Heart right ventricle (tissue), 16 donors: ENCODE measurements around the gene ANKFN1. TPM values are rescaled to one million over a fixed set of nuclear protein-coding genes. Genes with fewer than 3 reads are reported as not detected.

Experiments used
- ATAC-seq, 8 donors: fragments of 200-7000 bp; cut with Tn5 transposase; one replicate each; pipeline ENCODE4 v1.9.1; 2020; ENCODE audit warnings: mild to moderate bottlenecking in 8 of 8, moderate library complexity in 8 of 8, moderate number of reproducible peaks in 1 of 8
- DNase-seq, 2 donors: peaks; one replicate each; pipeline ENCODE4 v3.0.0-alpha.2; 2020
- H3K27ac ChIP-seq, 10 donors: fragments of 200-600 bp; sonication (generic) in 2 of 10; one replicate each; pipeline versions ENCODE4 v1.5.0 to v1.8.0; 2020 to 2022; ENCODE audit warnings: mild to moderate bottlenecking in 3 of 10
- H3K27me3 ChIP-seq, 7 donors: fragments of 200-600 bp; one replicate each; pipeline ENCODE4 v1.8.0; 2021 to 2022; ENCODE audit warnings: mild to moderate bottlenecking in 2 of 7
- H3K36me3 ChIP-seq, 9 donors: fragments of 200-600 bp; sonication (generic) in 1 of 9; one replicate each; pipeline versions ENCODE4 v1.5.0 to v1.8.0; 2020 to 2022; ENCODE audit warnings: mild to moderate bottlenecking in 2 of 9
- H3K4me1 ChIP-seq, 9 donors: fragments of 200-600 bp; sonication (generic) in 1 of 9; one replicate each; pipeline versions ENCODE4 v1.5.0 to v1.8.0; 2020 to 2022; ENCODE audit warnings: mild to moderate bottlenecking in 4 of 9
- H3K4me3 ChIP-seq, 10 donors: fragments of 200-600 bp; sonication (generic) in 2 of 10; one replicate each; pipeline versions ENCODE4 v1.5.0 to v1.8.0; 2020 to 2022; ENCODE audit warnings: mild to moderate bottlenecking in 7 of 10, moderate library complexity in 2 of 10
- H3K9me3 ChIP-seq, 11 donors: fragments of 200-600 bp in 10 of 11; sonication (generic) in 2 of 11; one replicate each; pipeline versions ENCODE4 v1.5.0 to v1.8.0; 2013 to 2022; ENCODE audit warnings: mild to moderate bottlenecking in 2 of 11, control low read depth in 1 of 11, moderate library complexity in 1 of 11
- CTCF ChIP-seq, 9 donors: fragments of 200-600 bp; sonication (generic) in 2 of 9; IDR thresholded peaks; one replicate each; pipeline versions ENCODE4 v1.5.0 to v1.8.0; 2021 to 2022; ENCODE audit warnings: antibody characterized with exemption in 9 of 9, mild to moderate bottlenecking in 5 of 9, moderate library complexity in 1 of 9
- WGBS, 2 donors: extraction: QIAGEN DNeasy Blood & Tissue Kit; methylation state at CpG; one replicate each; pipeline ENCODE4 v1.1.7; 2013; ENCODE audit warnings: inconsistent platforms in 1 of 2; 5-methylcytosine and 5-hydroxymethylcytosine counted together
- intact Hi-C, 10 donors: fragments of 100-400 bp; cut with DNase I; formaldehyde crosslinking; loops; one replicate each; pipeline versions ENCODE4 v1.11.1 to v1.14.2; 2022
- polyA plus RNA-seq, 2 donors: library from polyadenylated mRNA; stranded (reverse); fragments of 200-250 nt; gene quantifications; one replicate each; pipeline ENCODE4 v1.2.3, GENCODE V29; 2013
- total RNA-seq, 10 donors: library from RNA; stranded (reverse); fragmentation: NEBNext Ultra II Directional in 3 of 10; extraction: Animal tissue kit (Norgen Biotek cat#: 25700) in 3 of 10; gene quantifications; one replicate each; pipeline versions ENCODE4 v1.2.1 to v1.2.4, GENCODE V29; 2021 to 2023
- donor health status: Arrhythmogenic right ventricular cardiomyopathy.
- donor health status: ischemic (EF 13 %, LVEDD 7.1; RV severe dilation, severe dysfunction).
- donor health status: healthy with polysubstance abuse.
- donor health status: DM: no; HTN: yes; CAD: no.
- donor health status: DM: no; HTN: no; CAD: no.
- donor health status: ischemic (EF 25% LVEDD 6.9; RV normal size, moderate dysfunction).
- donor health status: ischemic (EF 25% LVEDD 5.7; RV mildly dilated, moderate dysfunction).
- donor health status: healthy.
- donor health status: DM: yes; HTN: yes; CAD: no.
- donor health status: Ischemic cardiomyopathy.
- donor health status: ischemic (EF 35%, LVEDD 5.7; RV mildly dilated, moderate dysfunction).
- donor health status: nonischemic (EF 11% LVEDD 7.7; RV severe dilation, severe dysfunction).
- donor health status: DM: yes; HTN: yes; CAD: no.
- donor health status: PGD.
- donor health status: ischemic (EF 29% LVEDD 5.4; RV normal size, mild dysfunction).
- donor health status: nonischemic (EF 23%, LVEDD 6.1; RV moderate dilation, normal function).

The ANKFN1 gene
- total and polyA plus RNA-seq, 12 donors: 0.01 to 0.38 TPM; not detected in 10

DNA sequence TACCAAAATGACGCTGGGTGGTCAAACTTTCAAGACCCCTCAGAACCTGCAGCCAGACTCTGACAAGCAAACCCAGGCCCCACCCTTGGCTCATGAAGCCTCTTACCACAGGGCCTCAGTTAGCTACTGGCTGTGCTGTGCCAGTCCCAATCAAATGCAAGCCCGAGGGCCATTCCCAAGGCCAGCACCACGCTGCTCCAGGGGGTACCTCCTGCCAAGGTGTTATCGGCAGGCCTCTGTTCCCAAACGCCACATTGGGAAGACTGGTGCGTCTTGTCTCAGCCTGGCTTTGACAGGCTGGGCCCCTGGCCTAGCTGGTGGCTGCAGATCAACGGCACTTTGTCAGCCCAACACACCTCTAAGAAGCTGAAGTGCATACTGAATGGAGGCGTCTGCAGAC, 404.4 kb downstream of the ANKFN1 start:
- peaks cover 0 to 4% (median 0%) of the 10 kb centered on the region in 11 donors for H3K9me3 ChIP-seq
- intact Hi-C loops: no loop called here
- no peaks in the 10 kb centered on the region for H3K4me1 ChIP-seq
- WGBS, 2 donors: 61 to 62% methylated on average over 8 of the region's 8 CpGs
- no peak for DNase-seq
- peaks cover 0 to 17% (median 0%) of the 10 kb centered on the region in 7 donors for H3K27me3 ChIP-seq
- no peaks in the 10 kb centered on the region for H3K36me3 ChIP-seq
- no peak for ATAC-seq
- no peak overlapping the region for H3K4me3 ChIP-seq
- no peak overlapping the region for H3K27ac ChIP-seq
- TF ChIP-seq CTCF (IDR thresholded peaks at IDR 0.05): no peak

DNA sequence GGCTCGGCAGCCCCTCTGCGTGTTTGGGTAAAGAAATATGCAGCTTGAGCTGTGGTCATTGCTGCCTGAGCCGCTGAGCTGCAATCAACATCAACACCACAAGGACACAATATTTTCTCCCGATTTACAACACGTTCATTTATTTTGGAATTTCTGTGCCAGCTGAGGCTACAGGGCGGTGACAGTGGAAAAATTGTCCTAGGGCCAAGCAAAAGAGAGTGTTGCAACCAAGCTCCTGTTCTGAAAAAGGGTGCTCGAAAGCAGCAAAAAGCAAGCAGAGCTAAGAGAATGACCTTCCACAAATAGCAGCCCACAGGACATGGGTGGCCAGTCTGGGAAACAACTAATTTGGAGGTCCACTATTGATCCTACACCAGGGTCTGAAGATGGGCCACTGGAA, 404.8 kb downstream of the ANKFN1 start:
- H3K27ac ChIP-seq: no peak overlapping the region
- no peak overlapping the region for H3K4me3 ChIP-seq
- DNase-seq: no peak
- peaks cover 0 to 4% (median 0%) of the 10 kb centered on the region in 11 donors for H3K9me3 ChIP-seq
- no peaks in the 10 kb centered on the region for H3K36me3 ChIP-seq
- no peak for TF ChIP-seq CTCF (IDR thresholded peaks at IDR 0.05)
- ATAC-seq: no peak
- H3K27me3 ChIP-seq: peaks cover 0 to 17% (median 0%) of the 10 kb centered on the region in 7 donors
- intact Hi-C loops: no loop called here
- WGBS, 2 donors: 68 to 73% methylated on average over 7 of the region's 7 CpGs
- H3K4me1 ChIP-seq: no peaks in the 10 kb centered on the region
